Measurements from ENCODE around the gene SH2D3C.

SH2D3C gene

DNA sequence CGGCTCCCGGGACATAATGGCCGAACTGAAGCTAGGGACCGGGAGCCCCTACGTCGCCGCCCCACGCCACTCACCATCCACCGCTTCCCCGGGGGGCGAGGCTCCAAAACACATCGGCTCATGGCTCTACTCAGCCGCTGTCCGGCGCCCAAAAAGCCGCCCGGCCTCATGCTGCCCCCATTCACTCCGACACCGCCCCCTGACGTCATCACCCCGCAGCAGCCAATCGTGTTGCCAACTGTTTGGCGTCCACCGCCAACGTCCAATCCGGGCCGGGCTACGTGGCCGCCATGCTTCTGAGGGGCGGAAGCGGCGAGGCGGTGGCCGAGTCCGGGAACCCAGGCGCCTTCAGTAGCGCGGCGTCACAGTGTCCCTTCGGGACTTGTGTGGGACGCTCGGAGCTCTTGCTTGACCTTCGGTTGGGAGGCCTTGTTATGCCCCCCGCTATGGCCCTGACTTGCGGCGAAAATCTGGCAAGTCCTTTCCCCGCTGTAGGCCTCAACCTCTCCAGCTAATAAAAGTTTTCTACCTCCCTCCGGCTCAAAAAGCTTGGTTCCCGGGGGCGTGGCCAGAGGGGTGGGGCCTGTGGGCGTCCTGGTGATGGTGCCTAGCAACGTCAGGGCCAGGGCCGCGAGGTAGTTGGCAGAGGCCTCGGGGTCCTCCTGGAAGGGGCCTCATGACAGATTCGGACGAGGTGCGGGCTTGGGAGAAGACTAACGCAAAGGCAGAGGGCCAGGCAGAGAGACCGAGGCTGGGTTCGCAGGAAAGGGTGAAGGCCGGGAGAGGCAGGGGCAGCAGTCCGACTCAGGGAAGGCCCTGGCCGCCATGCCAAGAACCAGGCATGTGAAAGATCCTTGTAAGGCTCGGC is 62.8 kb downstream of the SH2D3C start, which contains the start of the genes PTRH1 and TTC16:
Gene PTRH1, minus strand, starts transcription at position 194 of the 868 bp plus-strand sequence. Its CDS starts 24 bp downstream, at position 170.
Gene TTC16, plus strand, starts transcription at position 610 of the 868 bp plus-strand sequence. Its CDS starts 67 bp downstream, at position 677.
- DNase-seq: peak; percentile 60 to 92

DNA sequence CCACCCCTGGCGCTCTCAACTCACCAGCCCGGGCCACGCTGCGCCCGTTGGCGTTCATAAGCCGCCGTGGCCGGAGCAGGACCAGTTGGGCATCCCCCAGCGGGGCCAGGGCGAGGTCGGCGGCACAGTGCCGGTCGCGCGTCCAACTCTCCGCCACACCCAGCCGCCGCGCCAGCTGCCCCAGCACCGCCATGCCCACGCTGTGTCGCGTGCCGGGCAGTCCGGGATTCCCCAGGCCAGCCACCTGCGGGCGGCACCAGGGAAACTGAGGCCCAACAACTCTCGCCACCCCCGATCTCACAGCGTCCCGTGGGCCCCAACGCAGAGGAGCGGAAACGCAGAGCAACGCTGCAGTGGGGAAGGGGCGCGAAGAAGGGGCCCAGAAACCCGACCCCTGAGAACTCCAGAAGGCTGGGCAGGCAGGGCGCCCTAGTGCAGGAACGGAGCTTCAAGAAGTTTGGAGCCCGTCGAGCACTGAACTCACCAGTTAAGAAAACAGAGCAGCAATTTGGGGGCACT is 63.5 kb downstream of the SH2D3C start:
- peak in 1 of 2 experiments; percentile 26 for DNase-seq

DNA sequence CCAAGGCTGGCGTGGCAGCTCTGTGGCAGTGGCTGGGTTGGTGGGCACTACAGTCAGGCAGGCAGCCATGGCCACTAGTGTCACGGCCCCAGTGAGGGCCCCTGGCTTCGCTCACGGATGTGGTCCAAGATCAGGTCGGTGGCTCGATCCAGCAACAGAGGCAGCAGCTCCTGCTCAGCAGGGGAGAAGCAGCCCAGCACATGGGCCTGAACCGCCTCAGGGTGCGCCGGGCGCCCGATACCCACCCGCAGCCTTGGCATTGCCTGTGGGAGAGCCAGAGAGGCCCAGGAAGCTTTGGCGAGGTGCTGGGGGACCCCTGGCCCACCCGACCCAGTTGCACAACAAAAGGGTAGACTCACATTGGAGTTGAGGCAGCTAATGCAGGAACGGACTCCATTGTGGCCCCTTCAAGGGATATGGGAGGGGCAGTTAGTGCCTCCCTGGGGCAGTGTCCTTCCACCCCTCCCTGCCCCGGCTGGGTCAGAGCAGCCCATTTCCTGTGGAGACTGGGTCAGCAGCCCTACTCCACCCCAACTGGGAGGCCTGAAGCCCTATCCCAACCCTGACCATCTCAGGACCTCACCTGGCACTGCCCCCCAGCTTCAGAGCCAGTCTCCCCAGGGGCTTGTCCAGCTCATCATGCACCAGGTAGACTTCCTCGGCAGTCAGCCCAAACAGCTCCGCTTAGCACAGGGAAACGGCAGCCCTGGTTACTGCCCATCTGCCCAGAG is 64.3 kb downstream of the SH2D3C start:
- no peak for DNase-seq

DNA sequence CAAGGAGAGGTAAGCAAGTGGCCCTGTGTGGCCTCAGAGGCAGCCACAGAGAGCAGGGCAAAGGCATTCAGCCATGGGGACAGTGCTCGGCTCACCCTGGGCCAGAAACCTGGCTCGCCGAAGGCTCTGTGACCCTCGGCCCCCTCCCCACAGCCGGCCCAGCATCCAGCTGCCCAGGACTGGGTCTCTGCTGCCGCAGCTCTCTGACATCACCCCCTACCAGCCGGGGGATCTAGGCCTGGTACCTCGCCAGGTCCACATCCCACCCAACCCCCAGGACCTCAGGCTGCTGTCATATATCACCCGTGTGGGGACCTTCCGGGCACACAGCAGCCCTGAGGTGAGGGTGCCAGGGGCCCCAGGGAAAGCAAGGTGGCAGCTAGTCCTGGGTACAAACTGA is 65.6 kb downstream of the SH2D3C start:
- DNase-seq: no peak

DNA sequence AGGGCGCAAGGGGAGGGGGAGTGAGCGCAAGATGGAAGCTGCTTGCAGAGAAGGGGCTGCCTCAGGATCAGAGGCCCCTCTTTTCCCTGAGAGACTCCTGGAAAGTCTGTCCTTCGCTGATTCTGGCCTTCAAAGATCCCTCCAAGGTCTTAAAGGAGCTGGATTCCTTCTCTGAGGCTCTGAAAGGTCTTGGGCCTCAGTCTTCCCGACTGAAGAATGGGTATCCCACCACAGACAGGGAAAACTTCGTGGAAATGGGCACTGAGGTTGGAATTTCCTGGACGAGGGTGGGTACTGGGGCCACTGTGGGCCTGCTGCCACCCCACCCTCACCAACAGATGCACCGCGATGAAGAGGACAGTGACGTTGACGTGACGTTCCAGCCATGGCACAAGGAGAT is 66.1 kb downstream of the SH2D3C start:
- DNase-seq: no peak

DNA sequence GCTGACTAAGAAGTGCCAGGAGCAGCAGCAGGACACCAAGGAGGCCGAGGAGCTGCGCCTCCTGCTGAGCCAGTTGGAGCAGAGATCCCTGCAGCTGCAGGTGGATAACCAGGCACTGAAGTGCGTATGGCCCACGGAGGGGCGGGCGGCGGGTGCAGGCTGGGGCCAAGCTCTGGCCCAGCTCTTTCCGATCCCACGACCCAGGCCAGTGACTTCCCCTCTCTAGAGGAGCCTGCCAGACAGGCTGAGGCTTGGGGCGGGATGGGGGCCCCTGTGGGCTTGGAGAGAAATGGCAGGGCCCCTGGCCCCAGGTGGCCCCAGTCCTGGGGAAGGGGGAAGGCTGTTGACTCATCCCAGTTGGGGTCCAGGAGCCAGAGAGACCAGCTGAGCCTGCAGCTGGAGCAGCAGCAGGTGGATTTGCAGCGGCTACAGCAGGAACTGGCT is 66.6 kb downstream of the SH2D3C start:
- no peak for DNase-seq

DNA sequence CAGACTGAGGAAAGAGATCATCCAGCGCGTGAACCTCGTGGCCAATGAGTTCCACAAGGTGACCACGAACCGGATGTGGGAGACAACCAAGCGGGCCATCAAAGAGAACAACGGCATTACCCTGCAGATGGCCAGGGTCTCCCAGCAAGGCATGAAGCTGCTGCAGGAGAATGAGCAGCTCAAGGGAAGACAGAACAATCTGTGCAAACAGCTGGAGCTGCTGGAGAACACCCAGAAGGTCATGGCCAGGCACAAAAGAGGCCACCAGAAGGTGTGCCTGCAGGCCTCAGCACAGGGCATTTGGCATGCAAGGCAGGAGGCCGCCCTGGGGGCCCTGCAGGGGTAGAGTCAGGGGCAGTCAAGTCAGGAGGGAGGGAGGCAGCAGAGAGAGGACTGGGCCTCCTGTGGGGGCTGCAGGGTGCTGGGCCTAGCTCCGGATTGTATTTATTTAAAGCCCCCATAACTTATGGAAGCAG is 67.2 kb downstream of the SH2D3C start:
- no peak for DNase-seq

DNA sequence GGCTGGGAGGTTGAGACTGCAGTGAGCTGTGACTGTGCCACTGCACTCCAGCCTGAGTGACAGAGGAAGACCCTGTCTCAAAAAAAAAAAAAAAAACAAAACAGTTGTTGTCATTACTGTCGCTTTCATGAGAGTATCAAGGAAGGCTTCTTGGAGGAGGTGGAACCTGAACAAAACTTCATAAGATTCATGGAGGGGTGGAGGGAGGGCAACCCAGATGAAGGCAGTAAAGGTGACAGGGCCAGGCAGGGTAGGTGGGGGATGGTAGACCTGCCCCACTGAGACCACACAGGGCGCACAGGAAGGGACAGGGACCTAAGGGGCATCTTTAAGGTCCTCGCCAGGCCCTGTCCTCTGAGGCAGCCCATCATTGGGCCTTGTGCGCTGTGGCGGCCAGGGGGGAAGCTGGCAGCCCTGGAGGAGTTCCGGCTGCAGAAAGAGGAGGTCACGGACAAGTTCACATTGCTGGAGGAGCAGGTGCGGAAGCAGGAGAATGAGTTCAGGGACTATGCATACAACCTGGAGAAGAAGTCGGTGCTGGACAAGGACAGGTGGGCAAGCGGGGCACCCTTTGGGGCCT is 68.2 kb downstream of the SH2D3C start:
- DNase-seq: no peak

DNA sequence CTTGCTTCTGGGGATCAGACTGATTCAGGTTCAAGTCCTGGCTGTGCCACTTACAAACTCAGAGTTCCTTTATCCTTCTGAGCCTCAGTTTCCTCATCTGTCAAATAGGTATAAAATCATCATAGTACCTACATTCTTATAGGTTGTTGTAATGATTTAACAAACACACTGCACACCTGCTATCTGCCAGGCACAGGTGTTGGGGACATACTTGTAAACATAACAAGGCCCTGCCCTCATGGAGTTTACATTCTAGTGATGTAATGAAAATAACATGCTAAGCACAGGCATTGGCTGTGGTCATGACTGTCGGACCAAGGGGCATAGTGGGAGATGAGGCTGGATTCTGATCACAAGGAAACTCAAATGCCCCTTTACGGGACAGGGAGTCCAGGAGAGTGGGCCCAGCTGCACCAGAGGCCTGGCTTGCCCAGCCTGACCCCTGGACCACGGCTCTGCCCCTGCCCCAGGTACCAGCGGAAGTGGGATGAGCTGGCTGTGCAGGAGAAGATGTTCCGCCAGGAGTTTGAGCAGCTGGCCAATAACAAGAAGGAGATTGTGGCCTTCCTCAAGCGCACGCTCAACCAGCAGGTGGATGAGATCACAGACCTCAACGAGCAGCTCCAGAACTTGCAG is 69.4 kb downstream of the SH2D3C start:
- no peak for DNase-seq

DNA sequence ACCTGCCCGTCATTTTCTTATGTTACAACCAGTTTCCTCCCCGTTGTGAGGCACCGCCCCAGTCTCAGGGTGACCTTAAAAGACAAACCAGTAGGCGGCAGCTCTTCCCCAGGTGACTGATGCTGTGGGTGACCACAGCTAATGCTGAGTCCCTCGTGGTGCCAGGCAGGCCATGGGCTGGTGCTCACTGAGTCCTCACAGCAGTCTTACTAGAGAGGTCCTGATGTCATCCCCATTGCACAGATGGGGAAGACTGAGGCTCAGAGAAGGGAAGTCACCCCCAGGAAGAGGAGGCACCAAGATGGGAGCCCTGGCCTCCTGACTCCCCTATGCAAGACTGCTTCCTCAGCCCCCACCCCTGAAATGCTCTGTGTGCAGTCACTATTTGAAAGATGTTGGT is 70.7 kb downstream of the SH2D3C start:
- peak in 1 of 2 experiments; percentile 32 for DNase-seq

DNA sequence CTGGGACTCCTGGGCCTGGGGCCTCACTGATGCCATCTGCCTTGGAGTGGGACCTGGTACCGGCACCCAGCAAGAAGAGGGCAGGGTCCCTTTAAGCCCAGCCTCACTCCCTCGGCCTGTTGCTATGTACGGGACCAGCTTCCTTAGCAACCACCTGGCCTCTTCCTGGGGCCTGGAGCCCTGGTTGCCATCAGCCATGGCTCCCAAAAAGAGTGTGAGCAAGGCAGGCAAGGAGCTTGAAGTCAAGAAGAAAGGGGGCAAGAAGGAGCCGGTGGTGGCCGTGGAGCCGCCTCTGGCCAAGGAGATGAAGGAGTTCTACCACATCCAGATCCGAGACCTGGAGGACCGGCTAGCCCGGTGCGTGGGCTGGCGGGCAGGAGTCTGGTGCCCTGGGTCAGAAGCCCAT is 71.6 kb downstream of the SH2D3C start, which contains the start of gene CFAP157:
Gene CFAP157, plus strand, starts transcription at position 153 of the 406 bp plus-strand sequence. Its CDS starts 44 bp downstream, at position 197.
- peak; percentile 24 to 40 for DNase-seq

DNA sequence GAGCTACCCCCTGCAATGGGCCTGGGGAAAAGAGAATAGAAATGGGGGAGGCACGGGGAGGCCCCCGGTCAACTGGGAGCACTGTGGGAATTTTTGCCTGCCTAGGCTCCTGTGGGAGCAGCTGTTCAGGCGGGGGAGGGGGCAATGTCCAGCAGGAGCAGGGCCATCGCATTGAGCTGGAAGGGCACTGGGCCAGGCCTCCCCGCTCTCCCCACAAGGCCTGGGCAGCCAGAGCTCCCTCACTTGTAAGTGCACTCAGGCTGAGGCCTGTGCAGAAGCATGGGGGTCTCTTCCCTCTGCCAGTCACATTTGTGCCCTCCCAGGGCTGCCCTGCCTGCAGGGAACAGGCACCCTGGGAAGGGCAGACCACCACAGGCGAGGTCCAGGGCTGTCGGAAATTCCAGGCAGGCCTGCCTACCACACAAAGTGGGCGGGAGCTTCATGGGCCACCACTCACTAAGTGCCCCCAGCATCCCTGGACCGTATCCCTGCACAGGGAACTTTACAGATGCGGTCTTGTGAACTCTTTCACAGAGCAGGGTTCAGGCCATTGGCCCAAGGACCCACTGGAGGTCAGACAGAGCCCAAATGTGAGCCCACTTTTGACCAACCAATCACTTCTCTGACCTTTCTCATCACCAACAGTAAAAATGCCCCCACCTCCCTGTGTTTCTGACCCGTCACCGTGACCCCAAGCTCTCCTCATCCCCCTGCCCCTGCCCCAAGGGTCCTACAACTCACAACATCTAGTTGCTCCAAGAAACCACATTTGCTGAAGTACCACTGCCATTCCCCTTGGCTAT is 72.7 kb downstream of the SH2D3C start:
- DNase-seq: no peak

DNA sequence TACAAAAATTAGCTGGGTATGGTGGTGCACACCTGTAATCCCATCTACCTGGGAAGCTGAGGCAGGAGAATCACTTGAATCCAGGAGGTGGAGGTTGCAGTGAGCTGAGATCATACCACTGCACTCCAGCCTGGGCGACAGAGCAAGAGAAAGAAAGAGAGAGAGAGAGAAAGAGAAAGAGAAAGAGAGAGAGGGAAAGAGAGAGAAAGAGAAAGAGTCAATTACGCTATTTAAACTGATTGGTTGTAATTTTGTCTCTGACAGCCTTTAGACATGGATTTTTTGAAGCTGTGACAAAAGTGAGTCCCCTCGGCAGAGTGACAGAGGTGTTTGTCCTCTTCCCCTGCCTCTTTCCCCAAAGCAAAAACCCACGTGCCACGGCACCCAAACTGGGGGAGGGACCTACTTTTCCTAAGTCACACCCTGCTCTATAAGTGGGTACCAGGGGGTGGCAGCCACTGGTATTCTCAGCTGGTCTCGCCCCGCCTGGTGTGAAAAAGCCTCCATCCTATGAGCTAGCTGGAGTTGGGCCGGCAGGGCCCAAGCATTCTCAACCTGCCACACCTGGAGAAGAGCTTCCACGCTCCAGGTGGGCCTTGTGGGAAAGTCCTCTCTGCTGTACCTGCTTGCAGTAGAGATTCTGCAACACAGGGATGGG is 75.0 kb downstream of the SH2D3C start:
- DNase-seq: no peak

DNA sequence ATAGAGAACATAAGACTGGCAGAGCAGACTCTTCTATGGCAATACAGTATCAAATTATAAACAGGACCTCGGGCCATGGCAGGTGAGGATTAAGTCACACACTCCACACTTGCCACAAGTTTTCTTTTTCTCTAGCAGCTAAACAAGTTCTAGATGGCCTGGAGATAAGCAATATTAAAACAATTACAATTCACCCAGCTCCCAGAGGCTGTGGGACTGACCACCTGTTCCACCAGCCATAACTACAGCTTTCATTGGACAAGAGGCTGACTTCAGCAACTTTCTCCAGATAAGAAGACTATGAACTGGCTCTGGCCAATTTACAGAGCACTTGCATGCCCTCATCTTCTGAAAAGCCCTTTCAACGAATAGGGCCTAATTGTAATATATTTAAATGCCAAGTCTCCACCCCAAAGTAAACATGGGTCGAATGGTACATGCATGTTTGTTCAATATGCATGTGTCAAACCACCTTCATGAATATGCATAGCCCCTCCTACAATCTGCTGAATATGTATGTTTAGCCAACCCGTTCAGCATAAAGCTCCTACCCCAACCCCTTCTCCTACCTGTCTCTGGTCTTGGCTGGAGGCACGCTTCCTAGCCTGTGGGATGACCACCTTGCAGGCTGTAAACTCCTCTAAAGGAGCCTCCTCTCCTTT is 77.7 kb downstream of the SH2D3C start:
- peak; percentile 85 for DNase-seq

DNA sequence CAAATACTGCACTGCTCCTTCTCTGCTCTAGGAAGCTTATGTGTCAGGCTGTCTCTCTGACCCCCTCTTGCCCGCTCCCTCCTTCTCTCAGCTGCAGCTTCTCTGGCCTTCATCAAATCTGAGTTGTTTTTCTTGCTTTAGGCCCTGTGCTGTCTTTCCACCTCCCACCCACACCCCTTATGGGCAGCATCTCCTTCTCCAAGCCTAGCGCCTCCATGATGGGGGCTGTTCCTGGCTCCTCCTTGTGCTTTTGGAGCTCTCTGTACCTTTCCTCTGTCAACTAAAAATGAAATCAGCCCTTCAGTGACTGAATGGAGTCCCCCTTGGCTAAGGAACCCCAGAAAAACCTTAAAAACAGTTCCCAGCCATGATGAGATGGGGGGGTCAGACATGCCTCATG is 78.3 kb downstream of the SH2D3C start:
- DNase-seq: no peak

DNA sequence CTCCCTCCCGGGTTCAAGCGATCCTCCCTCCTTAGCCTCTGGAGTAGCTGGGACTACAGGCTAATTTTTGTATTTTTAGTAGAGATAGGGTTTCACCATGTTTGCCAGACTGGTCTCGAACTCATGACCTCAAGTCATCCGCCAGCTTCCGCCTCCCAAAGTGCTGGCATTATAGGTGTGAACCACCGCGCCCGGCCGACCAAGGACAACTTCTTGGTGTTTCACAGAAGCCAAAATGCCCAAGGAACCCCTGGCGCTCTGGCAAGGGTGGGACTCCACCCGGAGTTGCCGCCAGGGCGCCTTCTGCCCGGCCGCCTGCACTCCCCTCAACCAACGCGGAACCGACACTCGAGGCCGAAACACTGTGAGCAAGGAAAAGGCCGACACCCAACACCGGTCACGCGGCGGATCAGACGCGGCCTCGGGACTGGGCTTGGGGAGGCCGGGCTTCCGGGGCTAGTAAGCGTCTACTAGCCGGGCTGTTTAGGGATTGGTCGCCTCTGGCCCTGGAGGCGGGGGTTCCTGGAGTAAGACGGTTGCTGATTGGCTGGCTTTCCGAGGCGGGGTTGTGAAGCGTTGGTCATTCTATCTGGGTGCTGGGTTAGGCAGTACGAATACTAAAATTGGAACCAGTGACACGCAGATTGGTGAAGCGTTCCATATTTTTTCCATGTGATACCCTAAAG is 79.3 kb downstream of the SH2D3C start:
- DNase-seq: no peak

DNA sequence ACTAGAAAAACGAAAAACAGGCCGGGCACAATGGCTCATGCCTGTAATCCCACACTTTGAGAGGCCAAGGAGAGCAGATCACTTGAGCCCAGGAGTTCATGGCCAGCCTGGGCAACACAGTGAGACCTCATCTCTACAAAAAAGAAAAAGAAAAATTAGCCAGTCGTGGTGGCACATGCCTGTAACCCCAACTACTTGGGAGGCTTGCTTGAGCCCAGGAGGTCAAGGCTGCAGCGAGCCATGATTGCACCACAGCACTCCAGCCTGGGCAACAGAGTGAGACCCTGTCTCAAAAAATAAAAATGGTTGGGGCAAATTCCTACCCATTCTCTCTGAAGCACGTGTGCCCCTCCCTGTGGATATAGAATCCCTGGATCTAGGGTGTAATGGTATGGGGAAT is 80.1 kb downstream of the SH2D3C start:
- no peak for DNase-seq

DNA sequence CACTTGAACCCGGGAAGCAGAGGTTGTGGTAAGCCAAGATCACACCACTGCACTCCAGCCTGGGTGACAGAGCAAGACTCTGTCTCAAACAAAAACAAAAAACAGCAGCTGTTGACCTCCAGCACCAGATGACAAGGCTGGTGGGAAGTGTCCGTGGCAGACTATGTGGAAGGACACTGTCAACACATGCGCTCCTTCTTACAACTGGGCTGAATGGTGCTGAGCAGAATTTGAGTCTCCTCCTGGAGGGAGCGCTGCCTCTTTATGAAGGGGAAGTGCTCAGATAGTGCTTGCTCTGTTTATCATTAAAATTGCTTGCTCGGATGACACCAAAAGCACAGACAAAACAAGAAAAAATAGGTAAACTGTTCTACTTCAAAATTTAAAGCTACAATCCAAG is 80.9 kb downstream of the SH2D3C start:
- DNase-seq: no peak

DNA sequence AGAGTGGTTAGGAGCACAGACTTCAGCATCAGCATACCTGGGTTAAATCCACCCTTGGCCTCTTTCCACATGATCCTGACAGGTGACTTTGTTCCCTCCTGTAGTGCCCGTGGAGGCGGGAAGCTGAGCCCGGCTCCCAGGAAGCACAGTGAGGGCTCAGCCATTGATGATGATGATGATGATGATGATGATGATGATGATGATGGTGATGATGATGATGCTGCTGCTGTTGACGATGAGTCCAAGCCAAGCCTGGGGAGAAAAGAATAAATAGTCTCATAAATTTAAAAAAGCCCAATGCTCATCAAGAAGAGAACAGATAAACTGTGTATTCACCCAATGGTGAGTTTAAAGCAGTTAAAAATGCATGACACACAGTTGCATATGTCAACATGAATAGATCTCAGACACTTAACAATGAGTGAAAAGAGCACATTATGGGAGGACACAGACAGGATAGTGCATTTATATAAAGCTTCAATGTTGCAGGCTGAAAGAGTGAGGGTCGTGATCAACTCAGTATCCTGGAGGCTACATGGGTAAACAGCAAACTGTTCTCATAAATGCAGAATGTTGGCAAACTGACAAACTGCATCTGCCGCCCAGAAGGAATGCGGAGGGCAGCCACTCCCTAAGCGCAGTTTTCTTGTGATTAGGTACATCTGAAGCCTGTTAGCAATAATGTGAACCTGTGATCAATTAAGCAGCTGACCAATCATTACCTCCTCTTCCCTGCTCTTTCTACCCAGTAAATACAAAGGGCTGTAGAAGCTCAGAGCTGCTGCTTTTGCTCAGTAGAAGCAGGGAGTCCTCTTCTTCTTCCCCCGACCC is 83.4 kb downstream of the SH2D3C start:
- DNase-seq: no peak

All from NCI-H526 (cell line).